GM21423 (cell line): ENCODE data around the gene MST1.

ENCODE experiments used
- ATAC-seq: cut with Tn5 transposase; IDR thresholded peaks from one replicate; pipeline ENCODE4 v1.9.1; 2021; ENCODE audit warnings: mild to moderate bottlenecking, moderate library complexity; ENCODE audit not compliant: unreplicated experiment

The MST1 gene

GRCh38 chr3:49638445-49638844, 50.8 kb downstream of the MST1 start:
- ATAC-seq, result no peak

GRCh38 chr3:49636883-49637609, 52.2 kb downstream of the MST1 start:
- ATAC-seq, result no peak

GRCh38 chr3:49634736-49635135, 54.5 kb downstream of the MST1 start:
- ATAC-seq, result no peak
